Stimulated activated CD4-positive, alpha-beta T cell treated with anti-CD3 and anti-CD28 coated beads, Interleukin-1b, Interleukin-23, amount 100 ng/mL, for 24 hours (primary cell): Measurements from ENCODE around the gene EME2.
A peak's percentile ranks its signal among the peaks of the same experiment; 100 is the strongest.

Source experiments
- DNase-seq, 4 experiments: peaks; one replicate each; pipeline ENCODE4 v3.0.0-alpha.2; 2020; ENCODE audit warnings: low read depth in 4 of 4, low spot score in 1 of 4

Gene EME2

DNA sequence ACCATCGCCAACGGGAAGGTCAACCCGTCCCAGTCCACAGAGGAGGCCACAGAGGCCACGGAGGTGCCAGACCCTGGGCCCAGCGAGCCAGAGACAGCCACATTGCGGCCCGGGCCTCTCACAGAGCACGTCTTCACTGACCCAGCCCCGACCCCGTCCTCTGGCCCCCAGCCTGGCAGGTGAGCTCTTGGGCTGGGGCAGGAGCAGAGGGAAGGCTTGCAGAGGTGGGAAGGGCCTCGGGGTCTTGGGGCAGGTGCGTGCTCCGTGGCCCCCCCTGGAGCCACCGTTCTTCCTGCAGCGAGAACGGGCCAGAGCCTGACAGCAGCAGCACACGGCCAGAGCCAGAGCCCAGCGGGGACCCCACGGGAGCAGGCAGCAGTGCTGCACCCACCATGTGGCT is 6.4 kb upstream of the EME2 start:
- DNase-seq = no peak

DNA sequence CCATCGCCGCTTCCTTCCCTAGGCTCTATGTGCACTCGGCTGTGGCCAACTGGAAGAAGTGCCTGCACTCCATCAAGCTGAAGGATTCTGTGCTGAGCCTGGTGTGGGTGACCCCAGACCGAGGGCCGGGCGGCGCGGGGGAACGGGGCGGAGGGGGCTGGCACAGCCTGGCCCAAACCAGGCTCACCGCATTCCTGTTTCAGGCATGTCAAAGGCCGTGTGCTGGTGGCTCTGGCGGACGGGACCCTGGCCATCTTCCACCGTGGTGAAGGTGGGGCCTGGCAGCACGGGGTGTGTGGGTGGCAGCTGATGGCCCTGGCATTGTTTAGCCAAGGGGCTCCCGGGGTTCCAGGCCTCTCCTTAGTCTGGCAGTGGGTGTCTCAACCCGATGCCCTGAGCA is 5.9 kb upstream of the EME2 start:
- no peak for DNase-seq

DNA sequence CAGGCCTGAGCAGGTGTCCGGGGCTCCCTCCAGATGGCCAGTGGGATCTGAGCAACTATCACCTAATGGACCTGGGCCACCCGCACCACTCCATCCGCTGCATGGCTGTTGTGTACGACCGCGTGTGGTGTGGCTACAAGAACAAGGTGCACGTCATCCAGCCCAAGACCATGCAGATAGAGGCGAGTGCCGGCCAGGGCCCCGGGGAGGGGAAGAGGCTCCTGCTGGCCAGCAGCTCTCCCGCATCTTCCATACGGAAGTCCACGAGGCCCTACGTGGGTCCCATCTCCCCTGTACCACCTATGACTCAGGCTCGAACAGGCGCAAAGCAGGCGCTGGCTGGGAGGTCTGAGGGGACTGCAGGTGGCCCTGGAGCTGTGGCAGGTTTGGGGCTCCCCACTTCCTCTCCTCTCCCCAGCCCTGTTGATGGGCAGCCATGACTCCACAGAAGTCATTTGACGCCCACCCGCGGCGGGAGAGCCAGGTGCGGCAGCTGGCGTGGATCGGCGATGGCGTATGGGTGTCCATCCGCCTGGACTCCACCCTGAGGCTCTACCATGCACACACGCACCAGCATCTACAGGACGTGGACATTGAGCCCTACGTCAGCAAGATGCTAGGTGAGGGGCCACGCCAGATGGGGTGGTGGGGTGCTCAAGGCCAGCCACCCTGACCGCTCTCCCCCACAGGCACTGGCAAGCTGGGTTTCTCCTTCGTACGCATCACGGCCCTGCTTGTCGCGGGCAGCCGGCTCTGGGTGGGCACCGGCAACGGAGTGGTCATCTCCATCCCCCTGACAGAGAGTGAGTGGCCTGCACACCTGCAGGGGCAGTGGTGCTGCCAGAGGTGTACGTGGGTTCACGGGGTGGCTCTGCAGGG is 5.3 kb upstream of the EME2 start:
- no peak for DNase-seq

DNA sequence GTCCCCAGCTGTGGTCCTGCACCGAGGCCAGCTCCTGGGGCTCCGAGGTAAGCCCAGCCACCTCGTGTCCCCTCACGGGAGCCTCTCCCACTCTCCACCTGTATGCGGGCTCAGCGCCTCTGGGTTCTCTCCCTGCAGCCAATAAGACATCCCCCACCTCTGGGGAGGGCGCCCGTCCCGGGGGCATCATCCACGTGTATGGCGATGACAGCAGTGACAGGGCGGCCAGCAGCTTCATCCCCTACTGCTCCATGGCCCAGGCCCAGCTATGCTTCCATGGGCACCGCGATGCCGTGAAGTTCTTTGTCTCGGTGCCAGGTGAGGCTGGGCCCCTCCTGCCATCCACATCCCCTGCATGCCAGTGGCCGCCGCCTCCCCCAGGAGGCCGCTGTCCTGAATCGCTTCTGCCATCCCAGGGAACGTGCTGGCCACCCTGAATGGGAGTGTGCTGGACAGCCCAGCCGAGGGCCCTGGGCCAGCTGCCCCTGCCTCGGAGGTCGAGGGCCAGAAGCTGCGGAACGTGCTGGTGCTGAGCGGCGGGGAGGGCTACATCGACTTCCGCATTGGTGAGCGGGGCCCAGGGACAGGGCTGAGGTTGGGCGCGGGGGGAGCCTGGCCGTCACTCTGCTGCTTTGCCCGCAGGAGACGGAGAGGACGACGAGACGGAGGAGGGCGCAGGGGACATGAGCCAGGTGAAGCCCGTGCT is 4.4 kb upstream of the EME2 start:
- no peak for DNase-seq

DNA sequence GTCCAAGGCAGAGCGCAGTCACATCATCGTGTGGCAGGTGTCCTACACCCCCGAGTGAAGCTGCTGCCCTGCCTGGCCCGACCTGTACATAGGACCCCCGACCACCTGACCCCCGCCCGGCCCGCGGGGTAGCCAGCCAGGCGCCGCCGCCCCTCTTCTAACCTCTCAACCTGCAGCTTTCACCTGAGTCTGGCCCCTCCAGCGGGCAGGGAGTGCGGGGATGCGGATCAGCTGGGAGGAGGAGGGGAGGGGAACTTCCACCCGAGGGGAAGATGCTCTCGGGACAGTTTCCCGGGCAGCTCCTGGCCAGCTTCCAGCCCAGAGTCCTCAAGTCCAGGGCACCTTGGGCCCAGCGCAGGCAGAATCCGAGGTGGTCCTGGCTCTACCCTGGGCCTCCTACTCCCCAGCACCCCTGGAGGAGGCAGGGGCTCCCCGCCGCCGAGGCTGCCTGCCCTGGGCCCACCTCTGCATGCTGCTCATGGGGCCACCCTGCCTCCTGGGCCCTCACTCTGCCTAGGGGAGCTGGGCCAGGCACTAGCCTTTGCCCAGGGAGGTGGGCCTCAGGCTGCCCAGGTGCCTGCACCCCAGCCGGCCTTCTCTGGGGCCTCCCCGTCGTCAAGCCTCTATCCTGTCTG is 3.7 kb upstream of the EME2 start:
- DNase-seq = no peak

DNA sequence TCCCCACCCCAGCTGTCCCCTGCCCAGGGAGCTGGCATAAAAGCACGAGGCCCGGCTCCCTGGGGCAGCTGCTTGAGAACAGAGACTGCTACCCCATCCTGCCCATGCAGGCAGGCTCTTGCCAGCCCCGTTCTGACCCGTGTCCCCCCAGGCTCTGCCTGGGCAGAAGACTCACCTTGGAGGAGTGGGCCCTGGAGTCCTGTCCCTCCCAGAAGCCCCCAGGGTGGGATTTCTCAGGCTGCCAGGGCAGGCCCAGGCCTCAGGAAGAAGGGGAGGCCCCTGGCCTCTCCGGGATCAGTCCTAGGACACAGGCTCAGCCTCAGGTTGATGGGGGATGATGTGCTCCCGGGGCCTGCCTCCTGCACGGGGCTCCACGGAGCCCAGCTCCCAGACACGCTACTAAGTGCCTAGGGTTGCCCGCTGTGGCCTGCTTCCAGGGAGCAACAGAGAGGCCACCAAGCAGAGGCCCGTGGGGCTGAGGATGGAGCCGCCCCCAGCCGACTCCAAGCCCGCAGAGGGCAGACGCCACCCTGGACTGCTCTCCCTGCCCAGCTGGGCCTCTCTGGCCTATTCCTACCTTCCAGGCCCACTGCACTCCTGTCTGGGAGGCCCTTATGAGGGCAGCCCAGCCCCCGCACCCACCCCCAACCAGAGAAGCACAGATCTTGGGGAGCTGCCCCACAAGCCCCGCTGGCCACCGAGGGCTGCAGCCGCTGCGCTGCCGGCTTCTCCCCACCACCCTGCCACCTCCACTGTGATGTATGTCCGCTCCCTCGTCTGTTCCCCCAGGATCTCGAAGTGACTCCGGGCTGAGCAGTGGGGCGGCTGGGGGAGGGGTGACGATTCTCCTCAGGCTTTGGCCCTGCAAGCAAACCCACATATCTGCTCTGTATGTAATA is 3.0 kb upstream of the EME2 start:
- no peak for DNase-seq

DNA sequence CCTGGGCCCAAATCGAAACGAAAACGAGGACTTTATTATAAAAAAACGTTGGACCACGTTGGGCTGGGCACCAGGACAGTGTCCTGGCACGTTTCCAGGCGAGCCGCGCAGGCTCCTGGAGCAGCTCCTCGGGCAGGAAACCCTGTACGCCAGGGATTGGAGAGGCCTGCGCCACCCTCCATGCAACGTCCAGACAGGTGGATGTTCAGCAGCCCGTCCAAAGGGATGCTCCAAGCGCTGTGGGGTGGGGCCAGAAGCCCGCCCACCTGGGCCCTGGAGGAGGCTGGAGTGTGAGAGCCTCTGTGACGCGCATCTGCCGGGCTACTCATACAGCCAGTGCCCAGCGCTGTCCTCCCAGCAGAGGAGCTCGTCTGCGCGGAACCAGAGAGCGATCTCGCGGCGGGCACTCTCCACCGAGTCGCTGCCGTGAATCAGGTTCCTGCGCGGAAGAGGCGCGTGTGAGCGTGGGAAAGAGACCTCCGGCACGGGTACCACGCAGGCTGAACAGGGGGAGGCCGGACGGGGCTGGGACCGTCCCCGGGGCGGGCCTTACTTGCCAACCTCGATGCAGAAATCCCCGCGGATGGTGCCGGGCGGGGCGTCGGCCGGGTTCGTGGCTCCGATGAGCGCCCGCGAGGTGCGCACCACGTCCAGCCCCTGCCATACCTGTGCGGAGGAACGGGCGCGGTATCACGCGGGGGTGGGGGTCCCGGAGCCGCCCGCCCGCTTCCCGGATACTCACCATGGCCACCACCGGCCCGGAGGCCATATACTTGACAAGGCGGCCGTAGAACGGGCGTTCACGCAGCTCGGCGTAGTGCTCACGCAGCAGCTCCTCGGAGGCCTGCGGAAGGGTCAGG is 2.1 kb upstream of the EME2 start:
- peak in 2 of 4 experiments; percentile 48 to 63 for DNase-seq

DNA sequence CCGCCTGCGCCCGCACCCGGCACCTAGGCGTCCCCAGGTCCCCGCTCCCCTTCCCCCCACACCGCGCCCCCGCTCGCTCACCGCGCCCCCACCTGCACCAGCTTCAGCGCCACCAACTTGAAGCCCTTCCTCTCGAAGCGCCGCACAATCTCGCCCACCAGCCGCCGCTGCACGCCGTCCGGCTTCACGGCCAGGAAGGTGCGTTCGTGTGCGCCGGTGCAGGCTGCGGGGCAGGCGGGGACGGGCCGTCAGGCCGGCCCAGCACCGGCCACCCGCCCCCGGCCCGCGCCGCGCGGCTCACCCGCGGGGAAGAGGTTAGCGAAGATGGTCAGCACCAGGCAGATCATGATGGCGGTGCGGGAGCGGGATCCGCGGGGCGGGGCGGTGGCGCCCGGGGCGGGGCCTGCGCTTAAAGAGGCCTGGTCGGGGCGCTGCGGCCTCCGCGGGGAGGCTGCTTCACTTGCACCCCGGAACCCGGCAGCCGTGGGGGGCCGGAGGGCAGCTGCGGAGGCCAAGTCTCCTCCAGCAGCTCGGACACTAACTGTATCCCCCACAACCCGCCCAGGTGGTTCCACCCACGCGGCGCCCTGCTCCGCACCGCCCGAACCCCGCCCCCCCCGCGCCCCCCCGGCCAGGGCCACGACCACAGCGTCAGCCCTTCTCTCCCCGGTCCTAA is 1.3 kb upstream of the EME2 start, which contains the start of gene NME3:
Gene NME3 (minus strand): TSS at position 356 of the 676 bp plus-strand sequence. CDS start 9 bp downstream, at position 347.
- peak in 3 of 4 experiments; percentile 64 to 76 (median 76) for DNase-seq

DNA sequence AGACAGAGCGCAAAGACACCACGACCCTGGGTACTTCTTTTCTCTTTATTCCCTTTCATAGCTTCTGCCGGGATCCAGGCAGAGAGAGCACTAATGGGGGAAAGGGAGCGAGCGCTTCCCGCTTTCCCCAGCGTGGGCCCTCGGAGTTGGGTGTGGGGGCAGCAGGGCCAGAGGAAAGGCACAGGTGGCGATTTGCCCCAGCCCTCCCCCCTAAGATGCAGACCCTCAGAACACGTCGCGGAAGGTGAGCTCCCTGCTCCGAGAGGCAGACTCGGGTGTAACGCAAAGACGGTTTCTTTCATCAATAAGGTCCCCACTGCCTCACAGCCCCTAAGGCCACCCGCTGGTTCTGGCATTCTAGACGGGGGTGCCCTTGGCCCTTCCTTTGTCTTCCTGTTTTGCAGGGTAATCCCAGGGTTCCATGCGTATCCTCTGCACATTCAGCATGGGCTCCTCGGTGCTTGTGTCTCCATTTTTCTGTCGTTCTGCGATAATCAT is 697 bp upstream of the EME2 start:
- no peak for DNase-seq

DNA sequence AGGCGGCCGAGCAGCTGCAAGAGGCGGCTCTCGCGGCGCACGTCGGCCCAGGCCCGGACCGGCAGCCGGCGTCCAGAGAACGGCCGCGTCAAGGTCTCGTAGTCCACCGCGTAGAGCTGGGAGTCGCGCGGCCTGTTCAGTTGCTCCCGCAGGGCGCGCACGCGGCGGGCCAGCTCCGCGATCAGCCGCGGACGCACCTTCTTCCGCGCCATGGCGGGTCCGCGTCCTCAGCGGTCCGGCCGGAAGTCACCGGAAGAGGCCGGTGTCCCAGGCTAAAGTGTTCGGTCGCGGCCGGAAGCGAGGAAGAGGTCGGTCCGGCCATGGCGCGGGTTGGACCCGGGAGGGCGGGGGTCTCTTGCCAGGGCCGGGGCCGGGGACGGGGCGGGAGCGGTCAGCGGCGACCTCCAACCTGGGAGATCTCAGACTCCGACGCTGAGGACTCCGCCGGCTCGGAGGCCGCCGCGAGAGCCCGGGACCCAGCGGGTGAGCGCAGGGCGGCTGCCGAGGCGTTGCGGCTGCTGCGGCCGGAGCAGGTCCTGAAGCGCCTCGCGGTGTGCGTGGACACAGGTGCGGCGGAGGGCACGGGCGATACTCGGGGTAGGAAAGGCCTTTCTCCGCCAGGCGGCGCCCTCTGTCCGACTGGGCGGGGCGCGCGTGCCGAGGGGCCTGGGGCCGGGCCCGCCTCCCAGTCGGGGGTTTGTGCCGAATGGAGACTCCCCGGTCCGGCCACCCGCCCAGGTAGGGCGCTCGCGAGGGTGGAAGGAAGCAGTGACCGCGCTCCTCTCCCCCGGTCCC is 495 bp downstream of the EME2 start, which contains the start of gene MRPS34:
Gene MRPS34 (minus strand): TSS at position 227 of the 795 bp plus-strand sequence. CDS start 15 bp downstream, at position 212.
- DNase-seq = peak; percentile 59 to 77 (median 67)

DNA sequence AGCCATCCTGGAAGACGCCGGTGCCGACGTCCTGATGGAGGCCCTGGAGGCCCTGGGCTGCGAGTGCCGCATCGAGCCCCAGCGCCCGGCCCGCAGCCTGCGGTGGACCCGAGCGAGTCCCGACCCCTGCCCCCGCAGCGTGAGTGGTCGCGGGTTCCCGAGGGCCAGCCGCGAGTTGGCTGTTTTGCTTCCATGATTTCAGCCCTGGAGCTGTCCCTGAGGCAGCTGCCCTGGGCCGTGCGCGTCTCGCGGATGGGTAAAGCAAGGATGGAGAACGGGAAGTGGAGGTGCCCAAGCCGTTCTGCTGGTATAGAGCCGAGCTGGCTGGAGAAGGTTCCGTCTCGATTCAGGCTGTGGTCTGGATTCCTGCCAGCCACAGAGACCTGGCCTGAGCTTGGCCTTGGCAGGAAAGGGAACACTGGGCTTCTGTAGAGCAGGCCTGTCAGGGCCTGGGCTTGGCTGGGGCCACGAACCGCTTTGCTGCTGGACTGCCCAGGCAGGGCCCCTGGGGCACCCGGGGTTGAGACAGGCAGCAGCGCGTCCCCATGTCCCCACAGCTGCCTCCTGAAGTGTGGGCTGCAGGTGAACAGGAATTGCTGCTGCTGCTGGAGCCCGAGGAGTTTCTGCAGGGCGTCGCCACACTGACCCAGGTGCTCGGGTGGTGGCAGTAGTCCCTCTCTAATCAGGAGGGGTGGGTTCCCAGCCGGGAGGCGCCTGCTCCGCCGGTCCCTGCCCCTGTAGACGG is 1.3 kb downstream of the EME2 start:
- DNase-seq = no peak

DNA sequence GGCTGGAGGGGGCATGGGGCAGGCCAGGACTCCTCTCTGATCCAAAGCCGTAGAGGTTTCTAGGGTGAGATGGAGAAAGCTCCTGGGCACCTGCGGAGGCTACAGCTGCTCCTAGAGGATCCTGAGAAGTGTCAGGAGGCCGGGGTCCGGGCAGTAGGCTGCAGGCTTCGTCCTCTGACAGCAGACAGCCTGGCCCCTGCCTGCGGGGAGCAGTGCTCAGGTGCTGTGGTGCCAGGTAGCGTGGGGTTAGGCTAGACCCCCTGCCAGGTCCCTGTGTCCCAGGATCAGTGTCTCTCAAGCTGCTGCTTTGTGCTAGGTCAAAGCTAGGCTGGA is 1.8 kb downstream of the EME2 start:
- no peak for DNase-seq

DNA sequence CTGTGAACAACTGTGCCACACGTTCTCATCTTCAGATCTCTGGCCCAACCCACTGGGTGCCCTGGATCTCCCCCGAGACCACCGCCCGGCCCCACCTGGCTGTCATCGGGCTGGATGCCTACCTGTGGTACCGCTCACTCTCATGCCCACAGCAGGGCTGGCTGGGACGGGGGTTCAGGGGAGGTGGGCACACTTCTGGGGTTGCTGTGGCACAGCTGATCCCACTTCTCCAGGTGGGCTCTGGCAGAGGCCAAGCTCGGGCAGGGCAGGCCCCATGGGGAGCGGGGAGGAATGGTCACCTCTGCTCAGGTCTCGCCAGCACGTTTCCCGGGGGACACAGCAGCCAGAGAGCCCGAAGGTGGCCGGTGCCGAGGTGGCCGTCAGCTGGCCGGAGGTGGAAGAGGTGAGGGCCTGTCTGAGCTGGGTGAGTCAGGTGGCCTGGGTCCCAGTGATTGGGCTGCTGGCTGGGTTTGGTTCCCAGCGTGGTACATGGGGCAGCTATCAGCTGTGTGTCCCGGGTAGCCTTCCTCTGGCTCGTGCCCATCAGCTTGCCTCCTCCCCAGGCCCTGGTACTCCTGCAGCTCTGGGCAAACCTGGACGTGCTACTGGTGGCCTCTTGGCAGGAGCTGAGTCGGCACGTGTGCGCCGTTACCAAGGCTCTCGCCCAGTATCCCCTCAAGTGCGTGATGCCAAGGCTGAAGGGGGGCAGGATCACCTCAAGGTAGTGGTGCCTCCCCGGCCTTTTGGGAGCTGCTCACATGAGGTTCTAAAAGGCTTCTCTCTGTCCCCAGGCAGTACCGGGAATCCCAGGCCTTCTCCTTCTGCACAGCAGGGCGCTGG is 2.6 kb downstream of the EME2 start:
- no peak for DNase-seq

DNA sequence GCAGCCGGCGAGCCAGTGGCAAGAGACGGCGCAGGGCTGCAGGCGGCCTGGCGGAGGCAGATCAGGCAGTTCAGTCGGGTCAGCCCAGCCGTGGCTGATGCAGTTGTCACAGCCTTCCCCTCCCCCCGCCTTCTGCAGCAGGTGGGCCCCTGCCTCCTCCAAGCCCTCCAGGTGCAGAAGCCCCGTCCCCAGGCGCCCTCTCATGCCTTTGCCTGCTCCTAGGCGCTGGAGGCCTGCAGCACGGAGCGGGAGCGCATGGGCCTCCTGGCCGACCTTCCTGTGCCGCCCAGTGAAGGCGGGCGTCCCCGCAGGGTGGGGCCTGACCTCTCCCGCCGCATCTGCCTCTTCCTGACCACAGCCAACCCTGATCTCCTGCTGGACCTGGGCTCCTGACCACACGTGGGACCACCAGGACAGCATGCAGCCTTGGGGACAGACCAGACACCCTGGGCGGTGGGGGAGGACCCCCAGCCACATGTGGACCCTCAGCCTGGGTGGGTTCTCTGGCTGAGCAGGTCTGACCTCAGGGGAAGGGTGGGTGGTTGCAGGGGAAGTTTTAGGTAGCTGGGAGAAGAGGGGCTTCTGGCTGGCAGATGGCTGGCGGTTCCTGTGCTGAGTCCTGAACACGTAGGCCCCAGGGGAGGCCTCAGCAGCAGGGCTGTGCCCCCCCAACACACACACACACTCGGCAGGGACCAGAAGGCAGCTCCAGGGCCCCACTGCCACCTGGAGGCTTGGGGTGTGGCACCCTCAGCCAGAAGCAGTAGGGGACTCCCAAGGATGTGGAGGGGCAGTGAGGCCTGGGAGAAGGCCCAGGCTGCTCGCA is 3.4 kb downstream of the EME2 start:
- no peak for DNase-seq

DNA sequence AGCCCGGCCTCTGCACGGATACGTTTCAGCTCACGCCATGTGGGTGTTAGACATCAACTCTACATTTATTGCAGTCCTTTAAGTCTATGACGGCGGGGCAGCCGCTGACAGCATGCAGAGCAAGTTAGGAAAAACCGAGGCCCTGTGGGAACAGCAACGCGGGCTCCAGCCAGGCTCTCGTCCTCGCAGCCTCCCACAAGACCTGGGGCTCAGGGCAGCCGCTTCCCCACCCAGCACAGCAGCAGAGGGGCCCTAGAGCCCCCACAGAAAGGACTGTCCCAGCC is 4.0 kb downstream of the EME2 start:
- no peak for DNase-seq

DNA sequence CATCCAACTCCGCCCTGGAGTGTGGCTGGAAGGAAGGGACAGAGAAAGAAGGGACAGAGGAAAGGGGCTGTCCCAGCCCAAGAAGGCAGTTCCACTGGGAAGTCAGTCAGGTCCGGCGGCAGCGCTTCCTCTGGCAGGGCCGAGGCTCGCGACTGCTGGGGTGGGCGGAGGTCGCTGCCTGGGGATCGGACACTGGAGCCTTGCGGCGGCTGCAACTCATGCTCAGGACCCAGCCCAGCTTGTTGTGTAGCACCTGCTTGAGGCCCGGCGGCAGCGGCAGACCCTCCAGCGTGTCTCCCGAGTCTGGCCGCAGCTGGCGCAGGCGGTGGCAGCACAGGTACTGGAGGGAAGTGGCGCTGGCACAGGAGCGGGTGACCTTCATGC is 4.4 kb downstream of the EME2 start:
- DNase-seq = no peak
